SH-SY5Y (cell line): ENCODE data around the gene S100PBP.

ENCODE experiments used
- GATA2 ChIP-seq: IDR thresholded peaks from 2 replicates; pipeline ENCODE4 v1.6.1; 2011; ENCODE audit warnings: mild to moderate bottlenecking, low read depth, low read length
- GATA3 ChIP-seq: IDR thresholded peaks from 2 replicates; pipeline ENCODE4 v1.6.1; 2011; ENCODE audit warnings: low read depth, mild to moderate bottlenecking, low read length, moderate library complexity

DNA sequence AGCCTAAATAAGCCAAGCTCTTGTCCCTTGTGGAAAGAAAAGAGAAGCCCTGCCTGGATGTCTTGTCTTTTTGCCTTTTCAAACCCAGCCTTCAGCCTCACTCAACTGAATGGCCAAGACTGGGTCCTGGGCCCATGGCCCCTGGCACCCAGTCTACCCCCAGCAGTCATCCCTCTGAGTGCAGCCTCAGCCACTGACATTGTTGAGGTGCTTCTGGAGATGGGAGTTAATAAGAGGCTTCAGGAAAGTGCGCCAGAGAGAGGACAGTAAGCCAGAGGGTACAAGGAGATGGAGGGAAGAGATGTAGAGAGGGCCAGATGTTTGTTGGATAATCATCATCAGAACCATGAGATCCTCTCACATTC, 46.4 kb downstream of the S100PBP start:
- no peak for TF ChIP-seq GATA2
- TF ChIP-seq GATA3, result no peak
